ENCODE results near the gene ZNF778.

ZNF778 gene

GRCh38 chr16:89230255-89230654 is 12.8 kb downstream of the ZNF778 start:
- no peaks in the 10 kb centered on the region for H3K9me3 ChIP-seq (ENCODE audit: insufficient read depth, low read length, severe bottlenecking)

GRCh38 chr16:89232107-89232506 is 14.6 kb downstream of the ZNF778 start:
- Histone ChIP-seq H4K20me1 (ENCODE audit: insufficient read depth, low read length) (no peaks in the 10 kb centered on the region), H3K4me1 (ENCODE audit: insufficient read depth, low read length) (no peaks in the 10 kb centered on the region), H2AFZ (ENCODE audit: low read depth, low read length) (no peak overlapping the region), H3K4me3 (ENCODE audit: low read depth in 1 of 2, low read length in 2 of 2) (no peak overlapping the region), H3K9ac (ENCODE audit: low read depth, low read length) (no peak overlapping the region), H3K79me2 (ENCODE audit: insufficient read depth, low read length) (0 out of 2 replicates have a peak, but pooled peaks cover 3% of the 10 kb centered on the region), H3K4me2 (ENCODE audit: insufficient read depth, low read length) (no peak overlapping the region), H3K9me3 (ENCODE audit: insufficient read depth, low read length, severe bottlenecking) (no peaks in the 10 kb centered on the region), H3K36me3 (ENCODE audit: insufficient read depth, low read length) (peaks cover 59% of the 10 kb centered on the region), H3K27me3 (ENCODE audit: insufficient read depth, low read length, poor library complexity) (no peaks in the 10 kb centered on the region), H3K27ac (ENCODE audit: low read length) (no peak overlapping the region)
- TF ChIP-seq EZH2 (IDR thresholded peaks at IDR 0.05; ENCODE audit: borderline replicate concordance, low read depth, low read length, severe bottlenecking) (no peak), CTCF (IDR thresholded peaks at IDR 0.05; ENCODE audit: borderline replicate concordance, extremely low read depth, low read length, poor library complexity, severe bottlenecking) (no peak)
- ATAC-seq (ENCODE audit: insufficient read depth, low read depth) (no peak), DNase-seq (no peak)

More at GRCh38 chr16:89230255-89230654, 12.8 kb downstream of the ZNF778 start:
- no peak overlapping the region for H3K4me2 ChIP-seq (ENCODE audit: insufficient read depth, low read length)
- DNase-seq (no peak), ATAC-seq (ENCODE audit: insufficient read depth, low read depth) (no peak)
- no peak overlapping the region for H3K9ac ChIP-seq (ENCODE audit: low read depth, low read length)
- H3K36me3 ChIP-seq (ENCODE audit: insufficient read depth, low read length) = peaks cover 66% of the 10 kb centered on the region
- H3K27me3 ChIP-seq (ENCODE audit: insufficient read depth, low read length, poor library complexity) = no peaks in the 10 kb centered on the region
- no peak overlapping the region for H3K27ac ChIP-seq (ENCODE audit: low read length)
- H3K79me2 ChIP-seq (ENCODE audit: insufficient read depth, low read length) = 0 out of 2 replicates have a peak, but pooled peaks cover 3% of the 10 kb centered on the region
- H3K4me3 ChIP-seq (ENCODE audit: low read depth in 1 of 2, low read length in 2 of 2) = no peak overlapping the region
- no peaks in the 10 kb centered on the region for H3K4me1 ChIP-seq (ENCODE audit: insufficient read depth, low read length)
- no peak overlapping the region for H2AFZ ChIP-seq (ENCODE audit: low read depth, low read length)
- no peaks in the 10 kb centered on the region for H4K20me1 ChIP-seq (ENCODE audit: insufficient read depth, low read length)
- TF ChIP-seq EZH2 (IDR thresholded peaks at IDR 0.05; ENCODE audit: borderline replicate concordance, low read depth, low read length, severe bottlenecking) (no peak), CTCF (IDR thresholded peaks at IDR 0.05; ENCODE audit: borderline replicate concordance, extremely low read depth, low read length, poor library complexity, severe bottlenecking) (no peak)

- no peak overlapping the region for H3K9ac ChIP-seq (ENCODE audit: low read depth, low read length)
- no peaks in the 10 kb centered on the region for H4K20me1 ChIP-seq (ENCODE audit: insufficient read depth, low read length)
- no peak for ATAC-seq (ENCODE audit: insufficient read depth, low read depth)
- peaks cover 41% of the 10 kb centered on the region for H3K36me3 ChIP-seq (ENCODE audit: insufficient read depth, low read length)
- no peak for TF ChIP-seq EZH2 (IDR thresholded peaks at IDR 0.05; ENCODE audit: borderline replicate concordance, low read depth, low read length, severe bottlenecking)
- no peak for TF ChIP-seq CTCF (IDR thresholded peaks at IDR 0.05; ENCODE audit: borderline replicate concordance, extremely low read depth, low read length, poor library complexity, severe bottlenecking)
- H3K4me3 ChIP-seq (ENCODE audit: low read depth in 1 of 2, low read length in 2 of 2) = no peak overlapping the region
- no peaks in the 10 kb centered on the region for H3K27me3 ChIP-seq (ENCODE audit: insufficient read depth, low read length, poor library complexity)
- H3K4me2 ChIP-seq (ENCODE audit: insufficient read depth, low read length) = no peak overlapping the region
- DNase-seq = no peak
- 0 out of 2 replicates have a peak, but pooled peaks cover 3% of the 10 kb centered on the region for H3K79me2 ChIP-seq (ENCODE audit: insufficient read depth, low read length)
- no peak overlapping the region for H3K27ac ChIP-seq (ENCODE audit: low read length)
- H2AFZ ChIP-seq (ENCODE audit: low read depth, low read length) = no peak overlapping the region
- H3K9me3 ChIP-seq (ENCODE audit: insufficient read depth, low read length, severe bottlenecking) = no peaks in the 10 kb centered on the region
- H3K4me1 ChIP-seq (ENCODE audit: insufficient read depth, low read length) = no peaks in the 10 kb centered on the region
These were observed 16.4 kb downstream of the ZNF778 start for GRCh38 chr16:89233678-89234490.
